ENCODE results near the gene FBXO48. TPM values are rescaled to one million over a fixed set of nuclear protein-coding genes. Genes with fewer than 3 reads are reported as not detected.

Gene FBXO48
- 1 to 10 TPM in 3 of 4 donors, under 1 TPM in 1; 0.60 to 2.0 (median 1.2) TPM for total RNA-seq

GRCh38 chr2:68467077-68467960, at the start of gene FBXO48, which contains the start of gene APLF:
FBXO48 (minus strand) TSS chr2:68467294; CDS start chr2:68465145, 2,149 bp downstream.
APLF (plus strand) TSS chr2:68467585; CDS start chr2:68467732, 147 bp downstream.
- DNase-seq (ENCODE audit: low spot score in 2 of 2), result peak; percentile 92 to 97
- TF ChIP-seq CTCF (IDR thresholded peaks at IDR 0.05) (no peak), EP300 (IDR thresholded peaks at IDR 0.05) (peak; percentile 90 to 92), POLR2A (IDR thresholded peaks at IDR 0.05) (peak; percentile 43 to 67)
- no peaks in the 10 kb centered on the region for H3K9me3 ChIP-seq
- 0 to 1% methylated on average over 52 to 67 of the region's 82 CpGs for WGBS, 2 donors
- H3K36me3 ChIP-seq, result no peaks in the 10 kb centered on the region
- no peaks in the 10 kb centered on the region for H3K27me3 ChIP-seq
- H3K4me3 ChIP-seq, result peak within 1 kb of the TSS; percentile 82 to 93 (median 85)
- H3K27ac ChIP-seq, result peak within 1 kb of the TSS; percentile 80 to 94 (median 88)
- H3K4me1 ChIP-seq, result peaks cover 0 to 24% (median 0%) of the 10 kb centered on the region in 4 donors

- no peaks in the 10 kb centered on the region for H3K4me1 ChIP-seq
- H3K27ac ChIP-seq, result no peak overlapping the region
- H3K27me3 ChIP-seq, result no peaks in the 10 kb centered on the region
- peaks cover 0 to 10% (median 0%) of the 10 kb centered on the region in 4 donors for H3K9me3 ChIP-seq
- peaks cover 0 to 23% (median 0%) of the 10 kb centered on the region in 3 donors for H3K36me3 ChIP-seq
- 90 to 91% methylated on average over 5 of the region's 5 CpGs for WGBS, 2 donors
- DNase-seq (ENCODE audit: low spot score in 2 of 2), result no peak
- TF ChIP-seq CTCF (IDR thresholded peaks at IDR 0.05), result no peak
- TF ChIP-seq POLR2A (IDR thresholded peaks at IDR 0.05), result no peak
- no peak overlapping the region for H3K4me3 ChIP-seq
Observed at GRCh38 chr2:68516051-68516955, 49.2 kb upstream of the FBXO48 start.

- H3K27me3 ChIP-seq, result no peaks in the 10 kb centered on the region
- no peaks in the 10 kb centered on the region for H3K4me1 ChIP-seq
- no peak for TF ChIP-seq CTCF (IDR thresholded peaks at IDR 0.05)
- TF ChIP-seq EP300 (IDR thresholded peaks at IDR 0.05), result no peak
- no peak for TF ChIP-seq POLR2A (IDR thresholded peaks at IDR 0.05)
- peaks cover 0 to 10% (median 0%) of the 10 kb centered on the region in 4 donors for H3K9me3 ChIP-seq
- WGBS, 2 donors, result 62% methylated on average over 2 of the region's 2 CpGs
- DNase-seq (ENCODE audit: low spot score in 2 of 2), result no peak
- no peak overlapping the region for H3K4me3 ChIP-seq
- peaks cover 0 to 23% (median 0%) of the 10 kb centered on the region in 3 donors for H3K36me3 ChIP-seq
- H3K27ac ChIP-seq, result no peak overlapping the region
Observed at GRCh38 chr2:68514316-68514929, 47.3 kb upstream of the FBXO48 start.

- Histone ChIP-seq H3K4me3 (no peak overlapping the region), H3K36me3 (peaks cover 0 to 30% (median 0%) of the 10 kb centered on the region in 3 donors), H3K27ac (no peak overlapping the region), H3K4me1 (no peaks in the 10 kb centered on the region), H3K9me3 (peaks cover 0 to 10% (median 0%) of the 10 kb centered on the region in 4 donors), H3K27me3 (no peaks in the 10 kb centered on the region)
- 57 to 70% methylated on average over 1 of the region's 1 CpG for WGBS, 2 donors
- DNase-seq (ENCODE audit: low spot score in 2 of 2), result no peak
- TF ChIP-seq CTCF (IDR thresholded peaks at IDR 0.05), result no peak
- no peak for TF ChIP-seq POLR2A (IDR thresholded peaks at IDR 0.05)
- TF ChIP-seq EP300 (IDR thresholded peaks at IDR 0.05), result no peak
Observed at GRCh38 chr2:68512966-68513365, 45.9 kb upstream of the FBXO48 start.
